K562 (cell line): ENCODE results near the gene PCBP4. TPM values are rescaled to one million over a fixed set of nuclear protein-coding genes. Genes with fewer than 3 reads are reported as not detected.

Experiments used
- ATF7 ChIP-seq: fragments of 450-650 bp; IDR thresholded peaks from 2 replicates; pipeline ENCODE4 v1.7.1; 2014; ENCODE audit warnings: mild to moderate bottlenecking, moderate library complexity
- CBFA2T2 ChIP-seq: fragments of 450-650 bp; conservative IDR thresholded peaks from 2 replicates; pipeline ENCODE4 v1.6.1; 2017; ENCODE audit warnings: mild to moderate bottlenecking
- FOSL1 ChIP-seq: fragments of 200-800 bp; sonication (Bioruptor generic); conservative IDR thresholded peaks from 2 replicates; pipeline ENCODE4 v1.6.1; 2016; ENCODE audit warnings: missing genetic modification characterization, missing compliant biosample characterization
- FOXK1 ChIP-seq: sonication (generic); formaldehyde crosslinking; IDR thresholded peaks from 2 replicates; pipeline ENCODE4 v1.8.0; 2022; ENCODE audit warnings: missing genetic modification reagents, mild to moderate bottlenecking, borderline replicate concordance
- FOXP1 ChIP-seq: sonication (generic); formaldehyde crosslinking; IDR thresholded peaks from 2 replicates; pipeline ENCODE4 v1.8.0; 2022; ENCODE audit warnings: mild to moderate bottlenecking, missing genetic modification reagents
- GATA2 ChIP-seq: sonication (generic); formaldehyde crosslinking; IDR thresholded peaks from 2 replicates; pipeline ENCODE4 v1.4.0; 2020; ENCODE audit warnings: mild to moderate bottlenecking, missing genetic modification reagents
- GATAD2A ChIP-seq: fragments of 450-650 bp; IDR thresholded peaks from 2 replicates; pipeline ENCODE4 v1.6.1; 2017
- GATAD2B ChIP-seq: fragments of 450-650 bp; IDR thresholded peaks from 2 replicates; pipeline ENCODE4 v1.6.1; 2017; ENCODE audit warnings: mild to moderate bottlenecking, borderline replicate concordance
- HDAC3 ChIP-seq: fragments of 450-650 bp; IDR thresholded peaks from 2 replicates; pipeline ENCODE4 v1.6.1; 2018; ENCODE audit warnings: borderline replicate concordance, mild to moderate bottlenecking, moderate library complexity; ENCODE audit not compliant: partially characterized antibody
- HNRNPH1 ChIP-seq: fragments of 200-400 bp; formaldehyde crosslinking; optimal IDR thresholded peaks from 2 replicates; pipeline ENCODE3; 2017; ENCODE audit warnings: low read depth, mild to moderate bottlenecking, low read length, moderate library complexity
- KAT8 ChIP-seq: fragments of 450-650 bp; IDR thresholded peaks from 2 replicates; pipeline ENCODE4 v1.6.1; 2016; ENCODE audit warnings: low read depth, mild to moderate bottlenecking
- KDM1A ChIP-seq, 2 experiments: fragments of 450-650 bp; IDR thresholded peaks; 2 replicates each; pipeline ENCODE4 v1.6.1; 2016; ENCODE audit warnings: mild to moderate bottlenecking in 2 of 2
- KDM2B ChIP-seq: fragments of 250-450 bp; sonication (Bioruptor Pico); IDR thresholded peaks from 2 replicates; pipeline ENCODE4 v1.8.0; 2021; ENCODE audit warnings: mild to moderate bottlenecking, moderate library complexity
- LCOR ChIP-seq: sonication (generic); formaldehyde crosslinking; IDR thresholded peaks from 2 replicates; pipeline ENCODE4 v1.8.0; 2022; ENCODE audit warnings: mild to moderate bottlenecking, missing genetic modification reagents
- MTA1 ChIP-seq: fragments of 450-650 bp; IDR thresholded peaks from 2 replicates; pipeline ENCODE4 v1.6.1; 2017; ENCODE audit warnings: borderline replicate concordance
- MXD1 ChIP-seq: fragments of 250-450 bp; sonication (Bioruptor Pico); IDR thresholded peaks from 2 replicates; pipeline ENCODE4 v1.8.0; 2021; ENCODE audit warnings: borderline replicate concordance, mild to moderate bottlenecking, moderate library complexity; ENCODE audit not compliant: poor library complexity, severe bottlenecking
- PHB ChIP-seq: fragments of 250-450 bp; sonication (Bioruptor Pico); IDR thresholded peaks from 2 replicates; pipeline ENCODE4 v1.5.0; 2021
- PHF20 ChIP-seq: fragments of 450-650 bp; IDR thresholded peaks from 2 replicates; pipeline ENCODE4 v1.6.1; 2018; ENCODE audit not compliant: partially characterized antibody
- PREB ChIP-seq: sonication (generic); formaldehyde crosslinking; IDR thresholded peaks from 2 replicates; pipeline ENCODE4 v1.8.1; 2023; ENCODE audit warnings: mild to moderate bottlenecking, missing genetic modification reagents
- PRMT5 ChIP-seq: sonication (generic); formaldehyde crosslinking; IDR thresholded peaks from 2 replicates; pipeline ENCODE4 v1.5.0; 2020; ENCODE audit warnings: missing genetic modification reagents
- PTRF ChIP-seq: fragments of 450-650 bp; IDR thresholded peaks from 2 replicates; pipeline ENCODE4 v1.6.1; 2016; ENCODE audit warnings: mild to moderate bottlenecking, missing genetic modification characterization, missing compliant biosample characterization
- RNF219 ChIP-seq: fragments of 250-450 bp; sonication (Bioruptor Pico); IDR thresholded peaks from 2 replicates; pipeline ENCODE4 v1.5.0; 2022; ENCODE audit warnings: mild to moderate bottlenecking
- RUNX1 ChIP-seq: sonication (generic); IDR thresholded peaks from 2 replicates; pipeline ENCODE4 v1.6.1; 2016; ENCODE audit warnings: antibody characterized with exemption, low read depth
- SAFB2 ChIP-seq: fragments of 200-400 bp; formaldehyde crosslinking; IDR thresholded peaks from 2 replicates; pipeline ENCODE4 v1.6.1; 2018; ENCODE audit warnings: borderline replicate concordance, low read length, low read depth, moderate library complexity; ENCODE audit not compliant: severe bottlenecking
- SMAD3 ChIP-seq: fragments of 450-650 bp; formaldehyde crosslinking; conservative IDR thresholded peaks from 2 replicates; pipeline ENCODE4 v1.4.0; 2020; ENCODE audit warnings: mild to moderate bottlenecking
- TAF15 ChIP-seq: fragments of 200-400 bp; formaldehyde crosslinking; IDR thresholded peaks from 2 replicates; pipeline ENCODE4 v1.6.1; 2017; ENCODE audit warnings: mild to moderate bottlenecking, low read depth, low read length, moderate library complexity
- ZNF212 ChIP-seq: fragments of 450-650 bp; formaldehyde crosslinking; IDR thresholded peaks from 2 replicates; pipeline ENCODE4 v1.4.0; 2020; ENCODE audit warnings: mild to moderate bottlenecking
- ZNF217 ChIP-seq: sonication (generic); formaldehyde crosslinking; IDR thresholded peaks from 2 replicates; pipeline ENCODE4 v1.8.0; 2022; ENCODE audit warnings: mild to moderate bottlenecking, missing genetic modification reagents
- ZNF263 ChIP-seq: sonication (generic); formaldehyde crosslinking; IDR thresholded peaks from 2 replicates; pipeline ENCODE4 v1.8.0; 2022; ENCODE audit warnings: mild to moderate bottlenecking, missing genetic modification reagents, borderline replicate concordance
- polyA plus RNA-seq, 8 experiments: library from polyadenylated mRNA; depleted of rRNA in 4 of 8; stranded (reverse) in 5 of 8; unstranded in 3 of 8; fragments of >200 nt; fragmentation: Nextera tagmentation in 2 of 8; fragmentation: Illumina TruSeq in 1 of 8; extraction: Ambion mirVana in 2 of 8; extraction: Trizol in 1 of 8; gene quantifications; 2 replicates each; pipeline versions ENCODE4 v1.2.1 to v1.2.3, GENCODE V29; 2011 to 2014; ENCODE audit warnings: inconsistent platforms in 1 of 8, missing spikeins in 1 of 8
- total RNA-seq, 7 experiments: library from RNA; depleted of rRNA in 6 of 7; stranded (reverse); fragments of >200 nt in 6 of 7; fragmentation: Illumina TruSeq in 2 of 7; extraction: Trizol in 2 of 7; gene quantifications; 2 replicates each; pipeline versions ENCODE4 v1.2.1 to v1.2.3, GENCODE V29; 2011 to 2021; ENCODE audit warnings: low replicate concordance in 1 of 7

PCBP4 gene
- total and polyA plus RNA-seq, 9 of the 15 experiments (the other 6 are each of a cell fraction or from before 2014, with no cell fraction given) = 0.06 to 5.8 (median 2.6) TPM

GRCh38 chr3:51982838-51983577, 15.8 kb upstream of the PCBP4 start, which contains the start of gene ACY1 (continued):
- TF ChIP-seq MXD1 (peak; percentile 62), PHB (no peak), ZNF263 (CRISPR knock-in tag) (no peak), LCOR (CRISPR knock-in tag) (no peak), PREB (no peak), PTRF (tag) (no peak), FOSL1 (tag) (0 out of 2 replicates have a peak, but pooled peaks have one; percentile 40), TAF15 (no peak), PHF20 (no peak), ZNF217 (no peak), GATAD2A (no peak), PRMT5 (no peak), KAT8 (no peak), CBFA2T2 (peak; percentile 29; the same call in 1 of the 2 replicates), HNRNPH1 (no peak), RUNX1 (no peak), ZNF212 (CRISPR knock-in tag) (no peak), ATF7 (peak; percentile 65; the same call in 1 of the 2 replicates), FOXK1 (CRISPR knock-in tag) (no peak), GATA2 (CRISPR knock-in tag) (peak; percentile 53; the same call in 1 of the 2 replicates), MTA1 (no peak), FOXP1 (peak; percentile 41; the same call in 1 of the 2 replicates), SAFB2 (no peak), HDAC3 (no peak), SMAD3 (no peak), GATAD2B (no peak), KDM1A (IDR thresholded peaks at IDR 0.05) (no peak), KDM2B (CRISPR knock-in tag) (no peak), RNF219 (no peak)
